Fibroblast of mammary gland (primary cell): Measurements from ENCODE around the gene SETD7.

Experiments
- DNase-seq: peaks from one replicate; pipeline ENCODE4 v3.0.0-alpha.2; 2010; ENCODE audit warnings: low read depth
- H3K4me3 ChIP-seq: 2 replicates; pipeline ENCODE4 v1.5.1; 2011; ENCODE audit warnings: low read depth, mild to moderate bottlenecking, low read length, moderate library complexity; ENCODE audit not compliant: control insufficient read depth
- TF ChIP-seq, protein P1 (sequence below): conservative IDR thresholded peaks from 2 replicates; pipeline ENCODE4 v1.5.1; 2011; ENCODE audit warnings: low read depth, low read length, inconsistent platforms; ENCODE audit not compliant: control insufficient read depth, insufficient read depth

The SETD7 gene

DNA sequence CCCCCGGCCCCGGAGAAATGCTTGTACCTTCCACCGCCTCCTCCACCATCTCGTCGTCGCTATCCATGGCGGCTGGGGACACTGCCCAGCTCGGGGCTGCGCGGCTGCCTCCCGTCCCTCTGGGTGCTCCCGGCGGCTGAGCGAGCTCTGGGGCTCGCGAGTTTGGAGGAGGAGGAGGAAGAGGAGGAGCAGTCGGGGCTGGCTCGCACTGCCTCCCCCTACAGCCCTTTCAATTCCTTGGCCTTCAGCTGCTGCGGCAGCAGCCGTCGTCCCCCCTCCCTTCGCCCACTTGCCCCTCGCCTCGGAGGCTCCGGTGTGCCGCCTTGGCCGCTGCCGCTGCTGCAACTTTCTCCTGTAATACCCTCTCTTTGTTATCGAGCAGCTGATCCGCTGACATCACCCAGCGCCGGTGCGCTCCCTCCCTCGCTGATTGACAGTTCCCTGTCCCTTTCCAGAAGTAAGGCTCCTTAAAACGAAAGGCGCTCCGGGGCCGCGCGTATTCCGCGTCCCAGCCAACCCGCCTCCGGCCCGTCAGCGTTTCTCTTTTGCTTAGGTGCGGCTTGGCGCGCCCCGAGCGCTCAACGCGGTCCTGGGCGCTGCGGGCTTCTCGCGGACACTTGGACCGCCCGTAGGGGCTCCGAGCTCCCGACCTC lies at the start of gene SETD7:
SETD7 (minus strand) TSS at position 149 of the 653 bp plus-strand sequence; CDS start at position 67, 82 bp downstream.
- TF ChIP-seq, protein P1, sequence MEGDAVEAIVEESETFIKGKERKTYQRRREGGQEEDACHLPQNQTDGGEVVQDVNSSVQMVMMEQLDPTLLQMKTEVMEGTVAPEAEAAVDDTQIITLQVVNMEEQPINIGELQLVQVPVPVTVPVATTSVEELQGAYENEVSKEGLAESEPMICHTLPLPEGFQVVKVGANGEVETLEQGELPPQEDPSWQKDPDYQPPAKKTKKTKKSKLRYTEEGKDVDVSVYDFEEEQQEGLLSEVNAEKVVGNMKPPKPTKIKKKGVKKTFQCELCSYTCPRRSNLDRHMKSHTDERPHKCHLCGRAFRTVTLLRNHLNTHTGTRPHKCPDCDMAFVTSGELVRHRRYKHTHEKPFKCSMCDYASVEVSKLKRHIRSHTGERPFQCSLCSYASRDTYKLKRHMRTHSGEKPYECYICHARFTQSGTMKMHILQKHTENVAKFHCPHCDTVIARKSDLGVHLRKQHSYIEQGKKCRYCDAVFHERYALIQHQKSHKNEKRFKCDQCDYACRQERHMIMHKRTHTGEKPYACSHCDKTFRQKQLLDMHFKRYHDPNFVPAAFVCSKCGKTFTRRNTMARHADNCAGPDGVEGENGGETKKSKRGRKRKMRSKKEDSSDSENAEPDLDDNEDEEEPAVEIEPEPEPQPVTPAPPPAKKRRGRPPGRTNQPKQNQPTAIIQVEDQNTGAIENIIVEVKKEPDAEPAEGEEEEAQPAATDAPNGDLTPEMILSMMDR, result peak; percentile 7
- peak within 1 kb of the TSS; percentile 68 for H3K4me3 ChIP-seq
- peak; percentile 71 for DNase-seq

DNA sequence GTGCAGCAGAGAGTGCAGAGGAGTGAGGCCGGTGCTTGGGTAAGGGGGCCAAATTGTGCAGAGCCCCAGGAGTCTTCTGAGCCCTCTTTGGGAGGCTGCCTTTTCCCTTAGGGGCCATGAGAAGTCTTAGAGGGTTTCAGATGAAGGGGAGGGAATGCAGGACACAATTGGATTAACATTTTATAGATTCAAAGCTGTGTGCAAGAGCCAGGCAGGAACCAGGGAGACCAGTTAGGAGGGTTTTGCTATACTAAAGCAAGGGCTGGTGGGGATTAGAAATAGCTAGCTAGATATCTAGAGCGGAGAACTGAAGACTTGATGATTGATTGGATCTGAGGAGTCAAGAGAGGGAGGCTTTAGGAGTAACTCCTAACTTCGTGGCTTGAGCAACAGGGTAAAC lies 49.5 kb upstream of the SETD7 start:
- no peak for DNase-seq
- TF ChIP-seq, protein P1, result no peak
- H3K4me3 ChIP-seq, result no peak overlapping the region

GRCh38 chr4:139603576-139604410 lies 47.8 kb upstream of the SETD7 start:
- H3K4me3 ChIP-seq, result no peak overlapping the region
- DNase-seq, result peak; percentile 72
- TF ChIP-seq, protein P1, result peak; percentile 80

DNA sequence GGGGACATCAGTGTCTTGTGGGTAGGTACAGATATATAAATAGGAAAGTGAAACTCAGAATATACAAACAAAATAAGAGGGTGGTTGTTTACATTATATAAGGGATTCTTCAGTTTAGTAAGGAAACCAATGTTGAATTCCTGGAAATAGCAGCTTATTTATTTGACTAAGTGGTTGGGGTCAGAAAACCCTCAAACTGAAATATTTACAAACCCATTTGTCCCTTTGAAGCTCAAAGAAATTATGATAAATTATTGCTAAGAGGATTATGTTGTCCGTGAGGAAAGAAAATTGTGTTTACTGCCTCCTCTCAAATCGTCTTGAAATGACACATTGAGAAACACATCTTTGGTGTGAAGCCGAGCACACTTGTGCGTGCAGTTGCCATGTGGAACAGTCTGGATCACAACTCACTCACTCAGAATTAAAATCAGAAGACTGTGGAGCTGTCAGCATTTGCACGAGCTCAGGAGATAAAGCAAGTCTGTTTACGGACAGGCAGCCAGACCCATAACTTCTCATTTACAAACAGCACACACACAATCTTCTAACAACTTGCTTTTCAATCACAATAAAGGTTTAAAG lies 46.8 kb upstream of the SETD7 start:
- no peak overlapping the region for H3K4me3 ChIP-seq
- TF ChIP-seq, protein P1, result no peak
- no peak for DNase-seq

DNA sequence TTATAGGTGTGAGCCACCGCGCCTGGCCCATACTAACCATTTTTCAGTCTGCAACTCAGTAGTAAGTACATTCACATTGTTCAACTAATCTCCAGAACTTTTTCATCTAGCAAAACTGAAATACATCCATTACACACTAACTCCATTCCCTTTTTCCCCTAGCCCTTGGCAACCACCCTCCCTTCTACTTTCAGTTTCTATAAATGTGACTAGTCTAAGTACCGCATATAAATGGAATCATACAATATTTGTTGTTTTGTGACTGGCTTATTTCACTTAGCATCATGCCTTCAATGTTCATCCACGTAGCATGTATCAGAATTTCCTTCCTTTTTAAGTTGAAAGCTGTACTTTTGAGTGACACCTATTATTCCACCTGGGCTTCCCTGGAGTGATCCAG lies 44.6 kb upstream of the SETD7 start:
- no peak for DNase-seq
- TF ChIP-seq, protein P1, result no peak

GRCh38 chr4:139599594-139600374 lies 43.8 kb upstream of the SETD7 start:
- H3K4me3 ChIP-seq, result no peak overlapping the region
- DNase-seq, result peak; percentile 81
- TF ChIP-seq, protein P1, result no peak

More for the DNA sequence above, 44.6 kb upstream of the SETD7 start:
- H3K4me3 ChIP-seq, result no peak overlapping the region
